HG03442 (cell line): Measurements from ENCODE around the gene CCDC102A.

Experiments used
- ATAC-seq: cut with Tn5 transposase; IDR thresholded peaks from one replicate; pipeline ENCODE4 v1.9.1; 2021; ENCODE audit warnings: mild to moderate bottlenecking, moderate library complexity; ENCODE audit not compliant: unreplicated experiment

CCDC102A gene

GRCh38 chr16:57525761-57526160, 10.6 kb downstream of the CCDC102A start:
- ATAC-seq = no peak

- ATAC-seq = no peak
These were observed 13.4 kb downstream of the CCDC102A start for GRCh38 chr16:57522960-57523359.

- ATAC-seq = peak; percentile 64
These were observed 16.5 kb downstream of the CCDC102A start for GRCh38 chr16:57519796-57520360.

- ATAC-seq = no peak
These were observed 17.4 kb downstream of the CCDC102A start for GRCh38 chr16:57518922-57519321.

GRCh38 chr16:57518520-57518919, 17.9 kb downstream of the CCDC102A start:
- no peak for ATAC-seq

GRCh38 chr16:57517397-57518367, 18.7 kb downstream of the CCDC102A start:
- ATAC-seq = no peak

GRCh38 chr16:57516773-57517172, 19.6 kb downstream of the CCDC102A start:
- no peak for ATAC-seq

- ATAC-seq = no peak
These were observed 20.1 kb downstream of the CCDC102A start for GRCh38 chr16:57516176-57516725.

GRCh38 chr16:57514791-57515600, 21.4 kb downstream of the CCDC102A start:
- ATAC-seq = no peak

- ATAC-seq = no peak
These were observed 22.0 kb downstream of the CCDC102A start for GRCh38 chr16:57514371-57514770.

GRCh38 chr16:57513371-57514102, 22.8 kb downstream of the CCDC102A start:
- no peak for ATAC-seq

- no peak for ATAC-seq
These were observed 23.9 kb downstream of the CCDC102A start for GRCh38 chr16:57512296-57513001.

- ATAC-seq = no peak
These were observed 26.1 kb downstream of the CCDC102A start for GRCh38 chr16:57510016-57510871.

GRCh38 chr16:57509231-57509923, 27.0 kb downstream of the CCDC102A start:
- ATAC-seq = no peak

- no peak for ATAC-seq
These were observed 28.3 kb downstream of the CCDC102A start for GRCh38 chr16:57508035-57508425.

- no peak for ATAC-seq
These were observed 29.0 kb downstream of the CCDC102A start for GRCh38 chr16:57507136-57508034.

- ATAC-seq = no peak
These were observed 31.2 kb downstream of the CCDC102A start for GRCh38 chr16:57505169-57505568.
